GM12891 (cell line): ENCODE data around the gene SLITRK1. TPM values are rescaled to one million over a fixed set of nuclear protein-coding genes. Genes with fewer than 3 reads are reported as not detected.

ENCODE experiments used
- DNase-seq: peaks from one replicate; pipeline ENCODE4 v3.0.0; 2011; ENCODE audit warnings: low spot score; ENCODE audit not compliant: insufficient read length
- FAIRE-seq: peaks from 2 replicates; lab custom pipeline; 2011; peaks lifted over from hg19 to GRCh38; lab: Jason Lieb, UNC
- PAX5 ChIP-seq: IDR thresholded peaks from 2 replicates; pipeline ENCODE4 v1.6.1; 2011; ENCODE audit warnings: low read length, moderate library complexity, mild to moderate bottlenecking; ENCODE audit not compliant: insufficient read depth, severe bottlenecking
- POLR2A ChIP-seq: IDR thresholded peaks from 2 replicates; pipeline ENCODE4 v1.6.1; 2011; ENCODE audit warnings: low read depth, low read length, control low read depth
- POLR2AphosphoS5 ChIP-seq: IDR thresholded peaks from 2 replicates; pipeline ENCODE4 v1.6.1; 2011; ENCODE audit warnings: low read depth, low read length, control low read depth
- POU2F2 ChIP-seq: IDR thresholded peaks from 2 replicates; pipeline ENCODE4 v1.6.1; 2011; ENCODE audit warnings: low read depth, mild to moderate bottlenecking, control low read depth, low read length, moderate library complexity
- SPI1 ChIP-seq: IDR thresholded peaks from 2 replicates; pipeline ENCODE4 v1.6.1; 2011; ENCODE audit warnings: low read depth, low read length, control low read depth
- TAF1 ChIP-seq: IDR thresholded peaks from 2 replicates; pipeline ENCODE4 v1.6.1; 2011; ENCODE audit warnings: low read depth, low read length, control low read depth
- polyA plus RNA-seq: library from polyadenylated mRNA; unstranded; fragments of >200 nt; gene quantifications from one replicate; pipeline ENCODE4 v1.2.1, GENCODE V29; 2012; ENCODE audit warnings: low read depth, missing spikeins, inconsistent platforms; ENCODE audit not compliant: missing spikeins

Gene SLITRK1
- polyA plus RNA-seq: not detected

GRCh38 chr13:83881917-83882605, at the start of gene SLITRK1:
Gene SLITRK1, minus strand, starts transcription at chr13:83882474. Its CDS starts 967 bp downstream, at chr13:83881507.
- peak; percentile 5 for DNase-seq
- no peak for FAIRE-seq
- TF ChIP-seq POLR2A (no peak), POU2F2 (no peak), POLR2AphosphoS5 (no peak), PAX5 (no peak), SPI1 (no peak)

- FAIRE-seq: no peak
- DNase-seq: no peak
- TF ChIP-seq SPI1 (no peak), POU2F2 (no peak), PAX5 (no peak), TAF1 (no peak), POLR2AphosphoS5 (no peak), POLR2A (no peak)
These were observed 46.9 kb upstream of the SLITRK1 start for GRCh38 chr13:83929157-83929556.

- DNase-seq (no peak), FAIRE-seq (no peak)
- no peak for TF ChIP-seq POLR2AphosphoS5
- no peak for TF ChIP-seq POLR2A
- TF ChIP-seq SPI1: no peak
- TF ChIP-seq PAX5: no peak
- no peak for TF ChIP-seq TAF1
These were observed 37.5 kb upstream of the SLITRK1 start for GRCh38 chr13:83919775-83920174.

- DNase-seq (no peak), FAIRE-seq (no peak)
- no peak for TF ChIP-seq TAF1
- TF ChIP-seq POLR2A: no peak
- TF ChIP-seq POLR2AphosphoS5: no peak
- no peak for TF ChIP-seq PAX5
- TF ChIP-seq POU2F2: no peak
- no peak for TF ChIP-seq SPI1
These were observed 32.1 kb upstream of the SLITRK1 start for GRCh38 chr13:83914368-83914767.

- TF ChIP-seq TAF1: no peak
- TF ChIP-seq POU2F2: no peak
- no peak for TF ChIP-seq SPI1
- TF ChIP-seq POLR2A: no peak
- TF ChIP-seq PAX5: no peak
- no peak for TF ChIP-seq POLR2AphosphoS5
- FAIRE-seq (no peak), DNase-seq (no peak)
These were observed 25.1 kb upstream of the SLITRK1 start for GRCh38 chr13:83907196-83907989.

- TF ChIP-seq TAF1 (no peak), SPI1 (no peak), POLR2A (no peak), POU2F2 (no peak), PAX5 (no peak), POLR2AphosphoS5 (no peak)
- DNase-seq: no peak
- no peak for FAIRE-seq
These were observed 24.1 kb upstream of the SLITRK1 start for GRCh38 chr13:83906240-83906820.

- FAIRE-seq: no peak
- no peak for TF ChIP-seq SPI1
- TF ChIP-seq POU2F2: no peak
- TF ChIP-seq POLR2AphosphoS5: no peak
- no peak for TF ChIP-seq POLR2A
- no peak for TF ChIP-seq PAX5
- no peak for TF ChIP-seq TAF1
- DNase-seq: no peak
These were observed 23.4 kb upstream of the SLITRK1 start for GRCh38 chr13:83905641-83906040.

GRCh38 chr13:83895994-83896580, 13.8 kb upstream of the SLITRK1 start:
- FAIRE-seq (no peak), DNase-seq (no peak)
- TF ChIP-seq POLR2AphosphoS5: no peak
- TF ChIP-seq POU2F2: no peak
- TF ChIP-seq SPI1: no peak
- TF ChIP-seq POLR2A: no peak
- no peak for TF ChIP-seq PAX5

- FAIRE-seq (no peak), DNase-seq (no peak)
- no peak for TF ChIP-seq POLR2A
- TF ChIP-seq SPI1: no peak
- TF ChIP-seq POLR2AphosphoS5: no peak
- TF ChIP-seq POU2F2: no peak
- no peak for TF ChIP-seq PAX5
These were observed 8.1 kb upstream of the SLITRK1 start for GRCh38 chr13:83890358-83890757.
